Measurements from ENCODE around the gene MEGF11. TPM values are rescaled to one million over a fixed set of nuclear protein-coding genes. Genes with fewer than 3 reads are reported as not detected.

MEGF11 gene
- polyA plus RNA-seq, 2 of the 4 experiments (the other 2 are of a cell fraction), result 0.25 to 0.31 TPM

DNA sequence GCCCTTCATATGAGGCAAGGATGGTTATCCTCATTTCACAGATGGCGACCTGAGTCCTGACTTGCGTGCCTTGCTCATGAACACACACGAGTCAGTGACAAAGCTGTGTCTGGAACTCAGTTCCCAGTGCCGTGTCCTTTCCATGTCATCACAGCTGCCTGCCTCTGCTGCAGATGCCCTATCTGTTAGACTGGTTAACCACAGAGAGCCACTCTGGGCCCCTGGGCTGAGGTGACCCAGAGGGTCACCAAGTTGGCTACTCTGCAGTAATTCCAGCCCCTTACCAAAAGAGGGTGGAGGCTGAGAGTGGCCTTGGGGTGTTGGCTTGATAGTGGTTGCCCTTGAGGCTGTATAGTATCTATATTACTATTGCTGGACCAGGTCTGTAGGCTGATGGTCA, 343.2 kb downstream of the MEGF11 start:
- POLR2A ChIA-PET, result no interaction called here
- Histone ChIP-seq H3K27ac (no peak overlapping the region), H3K4me2 (no peak overlapping the region), H3K4me1 (no peaks in the 10 kb centered on the region), H3K9me3 (no peaks in the 10 kb centered on the region), H3K4me3 (no peak overlapping the region)
- TF ChIP-seq PHF8 (IDR thresholded peaks at IDR 0.05; ENCODE audit: borderline replicate concordance, low read depth) (no peak), GATA3 (IDR thresholded peaks at IDR 0.05; ENCODE audit: borderline replicate concordance) (no peak)
- DNase-seq (ENCODE audit: low read depth in 1 of 2, low spot score in 1 of 2) (no peak), ATAC-seq (no peak), FAIRE-seq (no peak)
- 97% methylated on average over 4 of the region's 4 CpGs for WGBS (ENCODE audit: missing lambda C conversion rate)
- CTCF ChIA-PET, result interaction anchor here (0.8 to 1.6 kb wide), 6 partner anchors 11 to 23 kb away, joined by 3 to 6 read pairs (median 4); no protein-coding TSS in a partner anchor

DNA sequence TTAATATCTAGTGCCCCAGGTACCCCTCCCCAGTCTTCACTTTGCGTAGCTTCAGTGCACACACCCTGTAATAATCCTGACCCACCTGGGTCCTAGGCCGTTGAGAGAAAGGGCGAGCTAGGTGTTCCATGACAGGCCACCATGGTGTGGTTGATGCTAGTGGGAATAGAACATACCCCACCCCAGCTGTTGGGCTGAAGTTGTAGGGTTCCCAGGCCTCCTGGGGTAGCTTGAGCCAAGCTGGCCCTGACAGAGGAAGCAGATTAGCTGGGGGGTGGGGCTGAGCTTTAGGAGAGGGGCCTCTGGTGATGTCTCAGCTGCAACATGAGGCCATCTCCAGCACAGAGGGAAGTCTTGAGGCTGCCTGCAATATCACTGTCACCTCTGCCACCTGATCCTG, 343.7 kb downstream of the MEGF11 start:
- CTCF ChIA-PET, result interaction anchor here (0.8 to 1.6 kb wide), 6 partner anchors 11 to 24 kb away, joined by 3 to 6 read pairs (median 4); no protein-coding TSS in a partner anchor
- 100% methylated on average over 3 of the region's 3 CpGs for WGBS (ENCODE audit: missing lambda C conversion rate)
- Histone ChIP-seq H3K27ac (no peak overlapping the region), H3K4me2 (no peak overlapping the region), H3K9me3 (no peaks in the 10 kb centered on the region), H3K4me3 (no peak overlapping the region), H3K4me1 (no peaks in the 10 kb centered on the region)
- TF ChIP-seq, protein P1, sequence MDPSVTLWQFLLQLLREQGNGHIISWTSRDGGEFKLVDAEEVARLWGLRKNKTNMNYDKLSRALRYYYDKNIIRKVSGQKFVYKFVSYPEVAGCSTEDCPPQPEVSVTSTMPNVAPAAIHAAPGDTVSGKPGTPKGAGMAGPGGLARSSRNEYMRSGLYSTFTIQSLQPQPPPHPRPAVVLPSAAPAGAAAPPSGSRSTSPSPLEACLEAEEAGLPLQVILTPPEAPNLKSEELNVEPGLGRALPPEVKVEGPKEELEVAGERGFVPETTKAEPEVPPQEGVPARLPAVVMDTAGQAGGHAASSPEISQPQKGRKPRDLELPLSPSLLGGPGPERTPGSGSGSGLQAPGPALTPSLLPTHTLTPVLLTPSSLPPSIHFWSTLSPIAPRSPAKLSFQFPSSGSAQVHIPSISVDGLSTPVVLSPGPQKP (IDR thresholded peaks at IDR 0.05; ENCODE audit: low read depth, low read length), result no peak
- TF ChIP-seq, protein P2, sequence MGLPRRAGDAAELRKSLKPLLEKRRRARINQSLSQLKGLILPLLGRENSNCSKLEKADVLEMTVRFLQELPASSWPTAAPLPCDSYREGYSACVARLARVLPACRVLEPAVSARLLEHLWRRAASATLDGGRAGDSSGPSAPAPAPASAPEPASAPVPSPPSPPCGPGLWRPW (IDR thresholded peaks at IDR 0.05), result no peak
- TF ChIP-seq RFX5 (IDR thresholded peaks at IDR 0.05), result no peak
- no peak for TF ChIP-seq ZFP36 (IDR thresholded peaks at IDR 0.05; ENCODE audit: borderline replicate concordance, partially characterized antibody)
- TF ChIP-seq, protein P3, sequence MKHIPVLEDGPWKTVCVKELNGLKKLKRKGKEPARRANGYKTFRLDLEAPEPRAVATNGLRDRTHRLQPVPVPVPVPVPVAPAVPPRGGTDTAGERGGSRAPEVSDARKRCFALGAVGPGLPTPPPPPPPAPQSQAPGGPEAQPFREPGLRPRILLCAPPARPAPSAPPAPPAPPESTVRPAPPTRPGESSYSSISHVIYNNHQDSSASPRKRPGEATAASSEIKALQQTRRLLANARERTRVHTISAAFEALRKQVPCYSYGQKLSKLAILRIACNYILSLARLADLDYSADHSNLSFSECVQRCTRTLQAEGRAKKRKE (CRISPR knock-in tag; IDR thresholded peaks at IDR 0.05; ENCODE audit: low read depth), result no peak
- TF ChIP-seq KDM5A (IDR thresholded peaks at IDR 0.05), result no peak
- TF ChIP-seq, protein P4, sequence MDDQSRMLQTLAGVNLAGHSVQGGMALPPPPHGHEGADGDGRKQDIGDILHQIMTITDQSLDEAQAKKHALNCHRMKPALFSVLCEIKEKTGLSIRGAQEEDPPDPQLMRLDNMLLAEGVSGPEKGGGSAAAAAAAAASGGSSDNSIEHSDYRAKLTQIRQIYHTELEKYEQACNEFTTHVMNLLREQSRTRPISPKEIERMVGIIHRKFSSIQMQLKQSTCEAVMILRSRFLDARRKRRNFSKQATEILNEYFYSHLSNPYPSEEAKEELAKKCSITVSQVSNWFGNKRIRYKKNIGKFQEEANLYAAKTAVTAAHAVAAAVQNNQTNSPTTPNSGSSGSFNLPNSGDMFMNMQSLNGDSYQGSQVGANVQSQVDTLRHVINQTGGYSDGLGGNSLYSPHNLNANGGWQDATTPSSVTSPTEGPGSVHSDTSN (IDR thresholded peaks at IDR 0.05), result no peak
- TF ChIP-seq GATA3 (IDR thresholded peaks at IDR 0.05; ENCODE audit: borderline replicate concordance), result no peak
- no peak for TF ChIP-seq SMC3 (IDR thresholded peaks at IDR 0.05)
- TF ChIP-seq, protein P5, sequence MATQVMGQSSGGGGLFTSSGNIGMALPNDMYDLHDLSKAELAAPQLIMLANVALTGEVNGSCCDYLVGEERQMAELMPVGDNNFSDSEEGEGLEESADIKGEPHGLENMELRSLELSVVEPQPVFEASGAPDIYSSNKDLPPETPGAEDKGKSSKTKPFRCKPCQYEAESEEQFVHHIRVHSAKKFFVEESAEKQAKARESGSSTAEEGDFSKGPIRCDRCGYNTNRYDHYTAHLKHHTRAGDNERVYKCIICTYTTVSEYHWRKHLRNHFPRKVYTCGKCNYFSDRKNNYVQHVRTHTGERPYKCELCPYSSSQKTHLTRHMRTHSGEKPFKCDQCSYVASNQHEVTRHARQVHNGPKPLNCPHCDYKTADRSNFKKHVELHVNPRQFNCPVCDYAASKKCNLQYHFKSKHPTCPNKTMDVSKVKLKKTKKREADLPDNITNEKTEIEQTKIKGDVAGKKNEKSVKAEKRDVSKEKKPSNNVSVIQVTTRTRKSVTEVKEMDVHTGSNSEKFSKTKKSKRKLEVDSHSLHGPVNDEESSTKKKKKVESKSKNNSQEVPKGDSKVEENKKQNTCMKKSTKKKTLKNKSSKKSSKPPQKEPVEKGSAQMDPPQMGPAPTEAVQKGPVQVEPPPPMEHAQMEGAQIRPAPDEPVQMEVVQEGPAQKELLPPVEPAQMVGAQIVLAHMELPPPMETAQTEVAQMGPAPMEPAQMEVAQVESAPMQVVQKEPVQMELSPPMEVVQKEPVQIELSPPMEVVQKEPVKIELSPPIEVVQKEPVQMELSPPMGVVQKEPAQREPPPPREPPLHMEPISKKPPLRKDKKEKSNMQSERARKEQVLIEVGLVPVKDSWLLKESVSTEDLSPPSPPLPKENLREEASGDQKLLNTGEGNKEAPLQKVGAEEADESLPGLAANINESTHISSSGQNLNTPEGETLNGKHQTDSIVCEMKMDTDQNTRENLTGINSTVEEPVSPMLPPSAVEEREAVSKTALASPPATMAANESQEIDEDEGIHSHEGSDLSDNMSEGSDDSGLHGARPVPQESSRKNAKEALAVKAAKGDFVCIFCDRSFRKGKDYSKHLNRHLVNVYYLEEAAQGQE (IDR thresholded peaks at IDR 0.05), result no peak
- TF ChIP-seq, protein P6, sequence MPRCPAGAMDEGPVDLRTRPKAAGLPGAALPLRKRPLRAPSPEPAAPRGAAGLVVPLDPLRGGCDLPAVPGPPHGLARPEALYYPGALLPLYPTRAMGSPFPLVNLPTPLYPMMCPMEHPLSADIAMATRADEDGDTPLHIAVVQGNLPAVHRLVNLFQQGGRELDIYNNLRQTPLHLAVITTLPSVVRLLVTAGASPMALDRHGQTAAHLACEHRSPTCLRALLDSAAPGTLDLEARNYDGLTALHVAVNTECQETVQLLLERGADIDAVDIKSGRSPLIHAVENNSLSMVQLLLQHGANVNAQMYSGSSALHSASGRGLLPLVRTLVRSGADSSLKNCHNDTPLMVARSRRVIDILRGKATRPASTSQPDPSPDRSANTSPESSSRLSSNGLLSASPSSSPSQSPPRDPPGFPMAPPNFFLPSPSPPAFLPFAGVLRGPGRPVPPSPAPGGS (IDR thresholded peaks at IDR 0.05), result no peak
- no peak for TF ChIP-seq POLR2AphosphoS2 (conservative IDR thresholded peaks at IDR 0.05; ENCODE audit: low read length)
- no peak for TF ChIP-seq ESRRA (IDR thresholded peaks at IDR 0.05; ENCODE audit: borderline replicate concordance, low read length)
- TF ChIP-seq BHLHE40 (IDR thresholded peaks at IDR 0.05; ENCODE audit: low read depth, low read length), result no peak
- TF ChIP-seq EHF (CRISPR knock-in tag; IDR thresholded peaks at IDR 0.05), result no peak
- TF ChIP-seq CEBPB (IDR thresholded peaks at IDR 0.05), result no peak
- POLR2A ChIA-PET, result no interaction called here
- ATAC-seq, result no peak
- no peak for FAIRE-seq
- no peak for DNase-seq (ENCODE audit: low read depth in 1 of 2, low spot score in 1 of 2)
